Esophagus muscularis mucosa (tissue), 4 donors: ENCODE results near the gene C1orf185. TPM values are rescaled to one million over a fixed set of nuclear protein-coding genes. Genes with fewer than 3 reads are reported as not detected.

Experiments
- DNase-seq: peaks from one replicate; pipeline ENCODE4 v3.0.0-alpha.2; 2017; ENCODE audit errors: extremely low spot score
- H3K27ac ChIP-seq, 4 donors: fragments of 200-600 bp; sonication (generic); replicated peaks in 1 of 4; 1 replicate in 3 of 4; 2 replicates in 1 of 4; pipeline ENCODE4 v1.5.1; 2016 to 2019; ENCODE audit warnings: mild to moderate bottlenecking in 1 of 4
- H3K27me3 ChIP-seq, 4 donors: fragments of 200-600 bp; sonication (generic); one replicate each; pipeline versions ENCODE4 v1.5.1 to v1.6.0; 2016 to 2019
- H3K36me3 ChIP-seq, 4 donors: fragments of 200-600 bp; sonication (generic); one replicate each; pipeline ENCODE4 v1.5.1; 2016 to 2019
- H3K4me1 ChIP-seq, 4 donors: fragments of 200-600 bp; sonication (generic); one replicate each; pipeline ENCODE4 v1.5.1; 2016 to 2019
- H3K4me3 ChIP-seq, 4 donors: fragments of 200-600 bp; sonication (generic); 1 replicate in 2 of 4; 2 replicates in 2 of 4; pipeline ENCODE4 v1.5.1; 2016 to 2019; ENCODE audit warnings: mild to moderate bottlenecking in 4 of 4, moderate library complexity in 1 of 4
- H3K9me3 ChIP-seq, 4 donors: fragments of 200-600 bp; sonication (generic); 1 replicate in 3 of 4; 2 replicates in 1 of 4; pipeline ENCODE4 v1.5.1; 2016 to 2019
- CTCF ChIP-seq, 3 experiments: fragments of 200-600 bp in 2 of 3; fragments of 450-650 bp in 1 of 3; sonication (generic) in 2 of 3; IDR thresholded peaks; one replicate each; pipeline ENCODE4 v1.5.1; 2017 to 2019; ENCODE audit warnings: antibody characterized with exemption in 3 of 3, mild to moderate bottlenecking in 2 of 3, moderate library complexity in 1 of 3
- EP300 ChIP-seq: sonication (generic); formaldehyde crosslinking; IDR thresholded peaks from one replicate; pipeline ENCODE4 v1.6.1; 2017; ENCODE audit warnings: antibody characterized with exemption
- POLR2A ChIP-seq: fragments of 450-650 bp; IDR thresholded peaks from one replicate; pipeline ENCODE4 v1.6.1; 2017; ENCODE audit warnings: antibody characterized with exemption, moderate library complexity, mild to moderate bottlenecking, low read depth
- POLR2AphosphoS5 ChIP-seq, 2 donors: sonication (generic); formaldehyde crosslinking; IDR thresholded peaks; one replicate each; pipeline ENCODE4 v1.6.1; 2017; ENCODE audit warnings: antibody characterized with exemption in 2 of 2
- WGBS: methylation state at CpG from one replicate; pipeline ENCODE4 v1.1.5; 2018; 5-methylcytosine and 5-hydroxymethylcytosine counted together
- intact Hi-C: fragments of 100-400 bp; cut with DNase I; formaldehyde crosslinking; loops from one replicate; pipeline ENCODE4 v1.15.1; 2023
- total RNA-seq, 4 donors: library from RNA; depleted of rRNA; stranded (reverse); fragments of >200 nt; gene quantifications; one replicate each; pipeline versions ENCODE4 v1.1.0 to v1.2.1, GENCODE V29; 2016

Gene C1orf185
- total RNA-seq = not detected

GRCh38 chr1:51101976-51102375 lies at the start of gene C1orf185:
Gene C1orf185 (plus strand): TSS chr1:51102228. CDS start chr1:51102234, 6 bp downstream.
- Histone ChIP-seq H3K27me3 (peaks cover 0 to 4% (median 0%) of the 10 kb centered on the region in 4 donors), H3K4me3 (no peak within 1 kb of the TSS), H3K9me3 (no peaks in the 10 kb centered on the region), H3K36me3 (no peaks in the 10 kb centered on the region), H3K4me1 (no peaks in the 10 kb centered on the region), H3K27ac (no peak within 1 kb of the TSS)
- TF ChIP-seq POLR2A = no peak
- TF ChIP-seq POLR2AphosphoS5 (IDR thresholded peaks at IDR 0.05) = no peak
- TF ChIP-seq CTCF (IDR thresholded peaks at IDR 0.05) = no peak
- TF ChIP-seq EP300 = no peak
- DNase-seq = no peak
- intact Hi-C loops = no loop called here
- WGBS = 52% methylated on average over 4 of the region's 4 CpGs

- Histone ChIP-seq H3K4me1 (no peaks in the 10 kb centered on the region), H3K27ac (no peak overlapping the region), H3K36me3 (no peaks in the 10 kb centered on the region), H3K4me3 (no peak overlapping the region), H3K27me3 (no peaks in the 10 kb centered on the region), H3K9me3 (peaks cover 0 to 17% (median 13%) of the 10 kb centered on the region in 4 donors)
- no peak for DNase-seq
- intact Hi-C loops = no loop called here
- WGBS = 84% methylated on average over 5 of the region's 5 CpGs
- peak in 2 of 3 experiments; percentile 16 to 29 for TF ChIP-seq CTCF (IDR thresholded peaks at IDR 0.05)
- no peak for TF ChIP-seq EP300
Observed at GRCh38 chr1:51058858-51059257, 43.2 kb upstream of the C1orf185 start.

- intact Hi-C loops = no loop called here
- Histone ChIP-seq H3K9me3 (peaks cover 0 to 15% (median 13%) of the 10 kb centered on the region in 4 donors), H3K36me3 (no peaks in the 10 kb centered on the region), H3K4me3 (no peak overlapping the region), H3K27me3 (no peaks in the 10 kb centered on the region), H3K27ac (no peak overlapping the region), H3K4me1 (no peaks in the 10 kb centered on the region)
- WGBS = 75% methylated on average over 2 of the region's 2 CpGs
- TF ChIP-seq POLR2AphosphoS5 (IDR thresholded peaks at IDR 0.05) (no peak), CTCF (IDR thresholded peaks at IDR 0.05) (no peak), POLR2A (no peak), EP300 (no peak)
- DNase-seq = no peak
Observed at GRCh38 chr1:51061231-51061918, 40.7 kb upstream of the C1orf185 start.

- H3K27ac ChIP-seq = no peak overlapping the region
- no peaks in the 10 kb centered on the region for H3K9me3 ChIP-seq
- no peak for DNase-seq
- TF ChIP-seq POLR2A (no peak), CTCF (IDR thresholded peaks at IDR 0.05) (no peak), EP300 (no peak), POLR2AphosphoS5 (IDR thresholded peaks at IDR 0.05) (no peak)
- intact Hi-C loops = no loop called here
- no peaks in the 10 kb centered on the region for H3K4me1 ChIP-seq
- no peaks in the 10 kb centered on the region for H3K27me3 ChIP-seq
- H3K4me3 ChIP-seq = no peak overlapping the region
- H3K36me3 ChIP-seq = no peaks in the 10 kb centered on the region
Observed at GRCh38 chr1:51063121-51063520, 38.9 kb upstream of the C1orf185 start.

GRCh38 chr1:51070011-51070410 lies 32.0 kb upstream of the C1orf185 start:
- Histone ChIP-seq H3K36me3 (no peaks in the 10 kb centered on the region), H3K27me3 (no peaks in the 10 kb centered on the region), H3K27ac (no peak overlapping the region), H3K4me3 (no peak overlapping the region), H3K4me1 (no peaks in the 10 kb centered on the region), H3K9me3 (no peaks in the 10 kb centered on the region)
- intact Hi-C loops = no loop called here
- no peak for TF ChIP-seq POLR2AphosphoS5 (IDR thresholded peaks at IDR 0.05)
- TF ChIP-seq CTCF (IDR thresholded peaks at IDR 0.05) = no peak
- TF ChIP-seq POLR2A = no peak
- DNase-seq = no peak
